Panc1 (cell line): ENCODE results near the gene HES4. TPM values are rescaled to one million over a fixed set of nuclear protein-coding genes. Genes with fewer than 3 reads are reported as not detected.
A peak's percentile ranks its signal among the peaks of the same experiment; 100 is the strongest.

Experiments used
- ATAC-seq: fragments of 200-7000 bp; cut with Tn5 transposase; 2 replicates; pipeline ENCODE4 v1.9.1; 2020; ENCODE audit warnings: mild to moderate bottlenecking, moderate library complexity
- BruUV-seq: library from RNA; stranded (reverse); fragments of 400-500 nt; replicated peaks from 2 replicates; lab custom pipeline; 2021; lab: Mats Ljungman, UMichigan
- CTCF ChIA-PET: fragments of 300-600 bp; sonication (Branson Sonifier 250); formaldehyde crosslinking; loops from one replicate; lab custom pipeline; 2022; ENCODE audit warnings: antibody characterized with exemption; lab: Charles Lee
- POLR2A ChIA-PET: fragments of 300-600 bp; sonication (Branson Sonifier 250); formaldehyde crosslinking; loops from one replicate; lab custom pipeline; 2022; ENCODE audit warnings: antibody characterized with exemption; lab: Charles Lee
- DNase-seq: peaks from one replicate; pipeline ENCODE4 v3.0.0-alpha.2; 2010; ENCODE audit warnings: low read depth, low spot score
- H3K27ac ChIP-seq: 2 replicates; pipeline ENCODE4 v1.5.1; 2011; ENCODE audit warnings: mild to moderate bottlenecking, low read length, inconsistent platforms
- H3K27me3 ChIP-seq: fragments of 200-500 bp; sonication (Bioruptor generic); 2 replicates; pipeline ENCODE4 v1.6.0; 2014; ENCODE audit warnings: low read length, inconsistent platforms; ENCODE audit not compliant: control insufficient read depth, insufficient read depth
- H3K36me3 ChIP-seq: fragments of 200-500 bp; sonication (Bioruptor generic); 2 replicates; pipeline ENCODE4 v1.5.1; 2014; ENCODE audit warnings: inconsistent platforms, mild to moderate bottlenecking, low read length, moderate library complexity; ENCODE audit not compliant: control insufficient read depth, insufficient read depth
- H3K4me1 ChIP-seq: 2 replicates; pipeline ENCODE4 v1.5.1; 2011; ENCODE audit warnings: inconsistent platforms, mild to moderate bottlenecking, low read length, moderate library complexity; ENCODE audit not compliant: control insufficient read depth, insufficient read depth
- H3K4me3 ChIP-seq, 2 experiments: 2 replicates each; pipeline ENCODE4 v1.5.1; 2011 to 2012; ENCODE audit warnings: low read depth in 2 of 2, low read length in 2 of 2, mild to moderate bottlenecking in 2 of 2, inconsistent platforms in 1 of 2, moderate library complexity in 1 of 2
- H3K9me3 ChIP-seq: fragments of 200-500 bp; sonication (Bioruptor generic); 2 replicates; pipeline ENCODE4 v1.5.1; 2014; ENCODE audit warnings: low read depth, mild to moderate bottlenecking, inconsistent platforms, low read length, moderate library complexity; ENCODE audit not compliant: control insufficient read depth, insufficient read depth
- POLR2AphosphoS5 ChIP-seq: IDR thresholded peaks from 2 replicates; pipeline ENCODE4 v1.6.1; 2012; ENCODE audit warnings: mild to moderate bottlenecking, low read depth, low read length, moderate library complexity
- SIN3A ChIP-seq: IDR thresholded peaks from 2 replicates; pipeline ENCODE4 v1.6.1; 2012; ENCODE audit warnings: low read depth, mild to moderate bottlenecking, low read length, moderate library complexity, borderline replicate concordance; ENCODE audit not compliant: insufficient read depth
- TCF7L2 ChIP-seq: IDR thresholded peaks from 2 replicates; pipeline ENCODE4 v1.6.1; 2011; ENCODE audit warnings: mild to moderate bottlenecking, low read depth, low read length, inconsistent platforms
- in situ Hi-C: cut with HindIII; loops from 2 replicates; pipeline ENCODE4 v1.10.0; 2016; ENCODE audit warnings: low sequenced_read_pairs, low pct_unique_long_range_greater_than_20kb
- intact Hi-C: fragments of 100-400 bp; cut with micrococcal nuclease; formaldehyde crosslinking; loops from one replicate; pipeline ENCODE4 v1.10.0; 2022; ENCODE audit not compliant: unreplicated experiment
- total RNA-seq: library from RNA; stranded (reverse); gene quantifications from one replicate; pipeline ENCODE4 v1.2.1, GENCODE V29; 2021; ENCODE audit not compliant: unreplicated experiment
- TF ChIP-seq, protein P1 (sequence below), 2 experiments: IDR thresholded peaks; 2 replicates each; pipeline ENCODE4 v1.6.1; 2011 to 2012; ENCODE audit warnings: low read depth in 2 of 2, control low read depth in 1 of 2, low read length in 1 of 2, mild to moderate bottlenecking in 1 of 2, moderate library complexity in 1 of 2; ENCODE audit not compliant: insufficient read depth in 1 of 2
- TF ChIP-seq, protein P2 (sequence below): fragments of 450-650 bp; IDR thresholded peaks from 2 replicates; pipeline ENCODE4 v1.5.1; 2017; ENCODE audit warnings: mild to moderate bottlenecking

HES4 gene
- total RNA-seq, 1 experiment from 2014 or later: 74.2 TPM

DNA sequence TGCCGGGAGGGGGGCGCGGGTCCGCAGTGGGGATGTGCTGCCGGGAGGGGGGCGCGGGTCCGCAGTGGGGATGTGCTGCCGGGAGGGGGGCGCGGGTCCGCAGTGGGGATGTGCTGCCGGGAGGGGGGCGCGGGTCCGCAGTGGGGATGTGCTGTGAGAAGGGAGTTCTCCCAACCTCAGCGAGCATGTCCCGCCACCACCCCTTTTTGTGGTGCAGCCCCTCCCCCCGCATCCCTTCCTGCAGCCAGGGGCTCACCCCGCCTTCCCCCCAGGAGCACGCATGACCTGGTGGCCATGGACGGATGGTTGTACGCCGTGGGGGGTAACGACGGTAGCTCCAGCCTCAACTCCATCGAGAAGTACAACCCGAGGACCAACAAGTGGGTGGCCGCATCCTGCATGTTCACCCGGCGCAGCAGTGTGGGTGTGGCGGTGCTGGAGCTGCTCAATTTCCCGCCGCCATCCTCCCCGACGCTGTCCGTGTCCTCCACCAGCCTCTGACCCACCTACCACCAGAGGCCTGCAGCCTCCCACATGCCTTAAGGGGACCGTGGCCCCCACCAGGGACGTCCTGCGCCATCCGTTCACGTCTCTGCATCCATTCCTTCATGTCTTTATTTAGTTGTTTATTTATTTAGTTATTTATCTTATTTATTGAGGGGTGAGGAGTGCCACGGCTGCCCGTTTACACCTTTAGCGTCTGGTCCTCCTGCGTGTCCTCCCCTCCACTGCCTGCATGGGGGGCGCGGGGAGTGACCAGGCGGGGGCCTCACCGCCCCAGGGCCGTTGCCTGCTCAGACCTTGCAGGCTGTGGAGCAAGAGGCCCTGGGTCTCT is 35.0 kb downstream of the HES4 start:
- DNase-seq: no peak
- H3K4me3 ChIP-seq: no peak overlapping the region
- in situ Hi-C loops: no loop called here
- peaks cover 13% of the 10 kb centered on the region for H3K4me1 ChIP-seq
- BruUV-seq: TSS peak; percentile 47
- POLR2A ChIA-PET: no interaction called here
- intact Hi-C loops: no loop called here
- ATAC-seq: no peak
- H3K27ac ChIP-seq: no peak overlapping the region
- CTCF ChIA-PET: no interaction called here
- TF ChIP-seq SIN3A (no peak), TCF7L2 (no peak), POLR2AphosphoS5 (no peak)
- TF ChIP-seq, protein P1, sequence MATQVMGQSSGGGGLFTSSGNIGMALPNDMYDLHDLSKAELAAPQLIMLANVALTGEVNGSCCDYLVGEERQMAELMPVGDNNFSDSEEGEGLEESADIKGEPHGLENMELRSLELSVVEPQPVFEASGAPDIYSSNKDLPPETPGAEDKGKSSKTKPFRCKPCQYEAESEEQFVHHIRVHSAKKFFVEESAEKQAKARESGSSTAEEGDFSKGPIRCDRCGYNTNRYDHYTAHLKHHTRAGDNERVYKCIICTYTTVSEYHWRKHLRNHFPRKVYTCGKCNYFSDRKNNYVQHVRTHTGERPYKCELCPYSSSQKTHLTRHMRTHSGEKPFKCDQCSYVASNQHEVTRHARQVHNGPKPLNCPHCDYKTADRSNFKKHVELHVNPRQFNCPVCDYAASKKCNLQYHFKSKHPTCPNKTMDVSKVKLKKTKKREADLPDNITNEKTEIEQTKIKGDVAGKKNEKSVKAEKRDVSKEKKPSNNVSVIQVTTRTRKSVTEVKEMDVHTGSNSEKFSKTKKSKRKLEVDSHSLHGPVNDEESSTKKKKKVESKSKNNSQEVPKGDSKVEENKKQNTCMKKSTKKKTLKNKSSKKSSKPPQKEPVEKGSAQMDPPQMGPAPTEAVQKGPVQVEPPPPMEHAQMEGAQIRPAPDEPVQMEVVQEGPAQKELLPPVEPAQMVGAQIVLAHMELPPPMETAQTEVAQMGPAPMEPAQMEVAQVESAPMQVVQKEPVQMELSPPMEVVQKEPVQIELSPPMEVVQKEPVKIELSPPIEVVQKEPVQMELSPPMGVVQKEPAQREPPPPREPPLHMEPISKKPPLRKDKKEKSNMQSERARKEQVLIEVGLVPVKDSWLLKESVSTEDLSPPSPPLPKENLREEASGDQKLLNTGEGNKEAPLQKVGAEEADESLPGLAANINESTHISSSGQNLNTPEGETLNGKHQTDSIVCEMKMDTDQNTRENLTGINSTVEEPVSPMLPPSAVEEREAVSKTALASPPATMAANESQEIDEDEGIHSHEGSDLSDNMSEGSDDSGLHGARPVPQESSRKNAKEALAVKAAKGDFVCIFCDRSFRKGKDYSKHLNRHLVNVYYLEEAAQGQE (IDR thresholded peaks at IDR 0.05; ENCODE audit: insufficient read depth in 1 of 2, low read depth in 2 of 2, low read length in 1 of 2): no peak
- TF ChIP-seq, protein P2, sequence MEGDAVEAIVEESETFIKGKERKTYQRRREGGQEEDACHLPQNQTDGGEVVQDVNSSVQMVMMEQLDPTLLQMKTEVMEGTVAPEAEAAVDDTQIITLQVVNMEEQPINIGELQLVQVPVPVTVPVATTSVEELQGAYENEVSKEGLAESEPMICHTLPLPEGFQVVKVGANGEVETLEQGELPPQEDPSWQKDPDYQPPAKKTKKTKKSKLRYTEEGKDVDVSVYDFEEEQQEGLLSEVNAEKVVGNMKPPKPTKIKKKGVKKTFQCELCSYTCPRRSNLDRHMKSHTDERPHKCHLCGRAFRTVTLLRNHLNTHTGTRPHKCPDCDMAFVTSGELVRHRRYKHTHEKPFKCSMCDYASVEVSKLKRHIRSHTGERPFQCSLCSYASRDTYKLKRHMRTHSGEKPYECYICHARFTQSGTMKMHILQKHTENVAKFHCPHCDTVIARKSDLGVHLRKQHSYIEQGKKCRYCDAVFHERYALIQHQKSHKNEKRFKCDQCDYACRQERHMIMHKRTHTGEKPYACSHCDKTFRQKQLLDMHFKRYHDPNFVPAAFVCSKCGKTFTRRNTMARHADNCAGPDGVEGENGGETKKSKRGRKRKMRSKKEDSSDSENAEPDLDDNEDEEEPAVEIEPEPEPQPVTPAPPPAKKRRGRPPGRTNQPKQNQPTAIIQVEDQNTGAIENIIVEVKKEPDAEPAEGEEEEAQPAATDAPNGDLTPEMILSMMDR: no peak
- H3K9me3 ChIP-seq: no peaks in the 10 kb centered on the region
- H3K36me3 ChIP-seq: no peaks in the 10 kb centered on the region
- H3K27me3 ChIP-seq: no peaks in the 10 kb centered on the region

DNA sequence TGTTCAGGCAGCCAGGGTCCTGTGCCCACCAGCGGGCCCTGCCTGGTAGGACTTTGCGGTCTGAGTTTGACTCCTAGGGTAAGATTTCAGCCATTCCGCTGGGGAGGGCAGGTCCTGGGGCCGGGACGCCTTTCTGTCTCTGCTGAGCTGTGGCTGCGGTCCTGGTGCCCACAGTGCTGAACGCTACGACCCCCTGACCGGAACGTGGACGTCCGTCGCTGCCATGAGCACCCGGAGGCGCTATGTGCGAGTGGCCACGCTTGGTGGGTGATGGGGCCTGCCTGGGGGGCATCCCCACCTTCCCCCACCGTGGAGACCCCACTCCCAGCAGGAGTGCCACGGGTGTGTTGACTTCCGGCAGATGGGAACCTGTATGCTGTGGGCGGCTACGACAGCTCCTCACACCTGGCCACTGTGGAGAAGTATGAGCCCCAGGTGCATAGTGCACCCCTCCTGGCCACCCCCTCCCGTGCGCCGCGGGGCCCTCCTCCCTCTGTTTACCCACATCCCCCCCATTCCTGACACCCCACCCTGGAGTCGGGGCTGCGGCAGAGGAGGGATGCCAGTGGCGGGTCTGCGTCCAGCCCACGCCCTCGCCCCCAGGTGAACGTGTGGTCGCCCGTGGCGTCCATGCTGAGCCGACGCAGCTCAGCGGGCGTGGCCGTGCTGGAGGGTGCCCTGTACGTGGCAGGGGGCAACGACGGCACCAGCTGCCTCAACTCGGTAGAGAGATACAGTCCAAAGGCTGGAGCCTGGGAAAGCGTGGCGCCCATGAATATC is 36.0 kb downstream of the HES4 start:
- no peaks in the 10 kb centered on the region; the same call in 1 of the 2 replicates for H3K36me3 ChIP-seq
- H3K27ac ChIP-seq: no peak overlapping the region
- H3K4me3 ChIP-seq: no peak overlapping the region
- ATAC-seq (no peak), DNase-seq (no peak)
- CTCF ChIA-PET: no interaction called here
- H3K9me3 ChIP-seq: no peaks in the 10 kb centered on the region
- intact Hi-C loops: no loop called here
- no TSS peak for BruUV-seq
- in situ Hi-C loops: no loop called here
- TF ChIP-seq, protein P1 (IDR thresholded peaks at IDR 0.05; ENCODE audit: insufficient read depth in 1 of 2, low read depth in 2 of 2, low read length in 1 of 2): no peak
- TF ChIP-seq TCF7L2: no peak
- peaks cover 13% of the 10 kb centered on the region for H3K4me1 ChIP-seq
- POLR2A ChIA-PET: no interaction called here
- H3K27me3 ChIP-seq: no peaks in the 10 kb centered on the region
